HepG2 (cell line): Measurements from ENCODE around the gene G6PD. TPM values are rescaled to one million over a fixed set of nuclear protein-coding genes. Genes with fewer than 3 reads are reported as not detected.

ENCODE experiments used
- KDM1A ChIP-seq: IDR thresholded peaks from 2 replicates; pipeline ENCODE4 v1.6.1; 2016; ENCODE audit warnings: missing compliant biosample characterization
- NR2F1 ChIP-seq, 2 experiments: fragments of 450-650 bp in 1 of 2; formaldehyde crosslinking in 1 of 2; IDR thresholded peaks; 2 replicates each; pipeline versions ENCODE4 v1.5.0 to v1.6.1; 2016 to 2020; ENCODE audit warnings: mild to moderate bottlenecking in 1 of 2, missing compliant biosample characterization in 1 of 2, missing genetic modification reagents in 1 of 2, moderate library complexity in 1 of 2
- ZBTB21 ChIP-seq: sonication (generic); formaldehyde crosslinking; IDR thresholded peaks from 2 replicates; pipeline ENCODE4 v1.4.0; 2020; ENCODE audit warnings: missing genetic modification reagents
- ZMYM4 ChIP-seq: sonication (generic); formaldehyde crosslinking; IDR thresholded peaks from 2 replicates; pipeline ENCODE4 v1.8.1; 2023; ENCODE audit warnings: mild to moderate bottlenecking, missing genetic modification reagents
- ZNF292 ChIP-seq: sonication (generic); formaldehyde crosslinking; IDR thresholded peaks from 2 replicates; pipeline ENCODE4 v1.8.1; 2022; ENCODE audit warnings: mild to moderate bottlenecking, low read depth, missing genetic modification reagents, borderline replicate concordance
- polyA plus RNA-seq, 8 experiments: library from polyadenylated mRNA; depleted of rRNA in 3 of 8; stranded (reverse) in 7 of 8; unstranded in 1 of 8; fragments of >200 nt; fragmentation: Illumina TruSeq in 4 of 8; extraction: Trizol in 4 of 8; gene quantifications; 2 replicates each; pipeline versions ENCODE4 v1.2.1 to v1.2.3, GENCODE V29; 2011 to 2016; ENCODE audit warnings: low read depth in 4 of 8, missing spikeins in 1 of 8, mixed read lengths in 1 of 8; ENCODE audit not compliant: insufficient read depth in 1 of 8
- total RNA-seq, 5 experiments: library from RNA; depleted of rRNA; stranded (reverse); fragments of >200 nt; fragmentation: Illumina TruSeq; extraction: Trizol; gene quantifications; 2 replicates each; pipeline ENCODE4 v1.2.3, GENCODE V29; 2016; ENCODE audit warnings: low read depth in 1 of 5
- TF ChIP-seq, protein P1 (sequence below): sonication (generic); formaldehyde crosslinking; IDR thresholded peaks from 2 replicates; pipeline ENCODE4 v1.4.0; 2020; ENCODE audit warnings: missing genetic modification reagents, mild to moderate bottlenecking, borderline replicate concordance
- TF ChIP-seq, protein P2 (sequence below): sonication (generic); formaldehyde crosslinking; IDR thresholded peaks from 2 replicates; pipeline ENCODE4 v1.4.0; 2020; ENCODE audit warnings: missing genetic modification reagents; ENCODE audit errors: not compliant biosample characterization
- TF ChIP-seq, protein P3 (sequence below), 2 experiments: sonication (generic) in 1 of 2; formaldehyde crosslinking in 1 of 2; IDR thresholded peaks; 2 replicates each; pipeline versions ENCODE4 v1.4.0 to v1.6.1; 2016 to 2020; ENCODE audit warnings: borderline replicate concordance in 1 of 2, low read depth in 1 of 2, mild to moderate bottlenecking in 1 of 2, missing genetic modification reagents in 1 of 2
- TF ChIP-seq, protein P4 (sequence below): sonication (generic); formaldehyde crosslinking; IDR thresholded peaks from 2 replicates; pipeline ENCODE4 v1.5.1; 2020; ENCODE audit warnings: mild to moderate bottlenecking, missing genetic modification reagents, moderate library complexity
- TF ChIP-seq, protein P5 (sequence below), 2 experiments: sonication (generic) in 1 of 2; formaldehyde crosslinking in 1 of 2; IDR thresholded peaks; 2 replicates each; pipeline versions ENCODE4 v1.6.1 to v1.9.0; 2014 to 2022; ENCODE audit warnings: antibody characterized with exemption in 1 of 2, borderline replicate concordance in 1 of 2, inconsistent platforms in 1 of 2, low read depth in 1 of 2, missing genetic modification reagents in 1 of 2

The G6PD gene
- total and polyA plus RNA-seq, 2 of the 13 experiments (the other 11 are each of a cell fraction or from before 2014, with no cell fraction given) = 18.8 to 28.8 TPM

DNA sequence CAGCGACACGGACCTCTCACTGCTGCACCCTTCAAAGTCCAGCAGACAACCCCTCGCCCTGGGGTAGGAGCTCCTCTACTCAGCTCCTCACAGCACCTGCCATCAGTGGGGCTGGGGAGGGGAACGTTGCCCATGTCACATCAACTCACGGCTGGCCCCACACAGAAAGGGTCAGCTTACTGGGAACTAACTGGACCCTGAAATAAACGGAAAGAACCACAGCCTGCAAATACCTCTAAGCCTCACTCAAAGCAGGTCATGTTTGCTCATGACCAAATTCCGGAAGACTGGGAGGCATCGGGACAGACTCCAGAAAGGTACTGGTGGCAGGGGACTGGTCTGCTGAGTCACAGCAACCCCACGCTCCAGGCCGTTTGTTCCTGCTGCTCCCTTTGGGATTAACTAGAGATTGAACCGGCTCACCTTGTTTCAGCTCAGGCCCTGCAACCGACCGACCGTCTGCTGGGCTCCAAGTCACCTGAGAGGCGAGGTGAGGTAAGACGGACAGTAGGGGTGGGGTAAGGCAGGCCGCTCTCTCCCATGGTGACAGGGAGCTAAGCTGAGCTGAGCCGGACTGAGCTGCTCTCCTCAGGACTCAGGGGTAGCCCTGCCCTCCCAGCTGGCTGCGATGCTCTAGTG is 5.6 kb downstream of the G6PD start (continued):
- TF ChIP-seq, protein P1, sequence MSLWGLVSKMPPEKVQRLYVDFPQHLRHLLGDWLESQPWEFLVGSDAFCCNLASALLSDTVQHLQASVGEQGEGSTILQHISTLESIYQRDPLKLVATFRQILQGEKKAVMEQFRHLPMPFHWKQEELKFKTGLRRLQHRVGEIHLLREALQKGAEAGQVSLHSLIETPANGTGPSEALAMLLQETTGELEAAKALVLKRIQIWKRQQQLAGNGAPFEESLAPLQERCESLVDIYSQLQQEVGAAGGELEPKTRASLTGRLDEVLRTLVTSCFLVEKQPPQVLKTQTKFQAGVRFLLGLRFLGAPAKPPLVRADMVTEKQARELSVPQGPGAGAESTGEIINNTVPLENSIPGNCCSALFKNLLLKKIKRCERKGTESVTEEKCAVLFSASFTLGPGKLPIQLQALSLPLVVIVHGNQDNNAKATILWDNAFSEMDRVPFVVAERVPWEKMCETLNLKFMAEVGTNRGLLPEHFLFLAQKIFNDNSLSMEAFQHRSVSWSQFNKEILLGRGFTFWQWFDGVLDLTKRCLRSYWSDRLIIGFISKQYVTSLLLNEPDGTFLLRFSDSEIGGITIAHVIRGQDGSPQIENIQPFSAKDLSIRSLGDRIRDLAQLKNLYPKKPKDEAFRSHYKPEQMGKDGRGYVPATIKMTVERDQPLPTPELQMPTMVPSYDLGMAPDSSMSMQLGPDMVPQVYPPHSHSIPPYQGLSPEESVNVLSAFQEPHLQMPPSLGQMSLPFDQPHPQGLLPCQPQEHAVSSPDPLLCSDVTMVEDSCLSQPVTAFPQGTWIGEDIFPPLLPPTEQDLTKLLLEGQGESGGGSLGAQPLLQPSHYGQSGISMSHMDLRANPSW (CRISPR knock-in tag) = no peak
- TF ChIP-seq, protein P2, sequence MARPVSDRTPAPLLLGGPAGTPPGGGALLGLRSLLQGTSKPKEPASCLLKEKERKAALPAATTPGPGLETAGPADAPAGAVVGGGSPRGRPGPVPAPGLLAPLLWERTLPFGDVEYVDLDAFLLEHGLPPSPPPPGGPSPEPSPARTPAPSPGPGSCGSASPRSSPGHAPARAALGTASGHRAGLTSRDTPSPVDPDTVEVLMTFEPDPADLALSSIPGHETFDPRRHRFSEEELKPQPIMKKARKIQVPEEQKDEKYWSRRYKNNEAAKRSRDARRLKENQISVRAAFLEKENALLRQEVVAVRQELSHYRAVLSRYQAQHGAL (CRISPR knock-in tag) = no peak
- TF ChIP-seq ZNF292 (CRISPR knock-in tag) (no peak), NR2F1 (CRISPR knock-in tag; IDR thresholded peaks at IDR 0.05) (peak in 1 of 2 experiments; percentile 32; a peak in 1 of 4 replicates), ZBTB21 (CRISPR knock-in tag) (no peak), KDM1A (CRISPR knock-in tag) (no peak), ZMYM4 (no peak)
- TF ChIP-seq, protein P3, sequence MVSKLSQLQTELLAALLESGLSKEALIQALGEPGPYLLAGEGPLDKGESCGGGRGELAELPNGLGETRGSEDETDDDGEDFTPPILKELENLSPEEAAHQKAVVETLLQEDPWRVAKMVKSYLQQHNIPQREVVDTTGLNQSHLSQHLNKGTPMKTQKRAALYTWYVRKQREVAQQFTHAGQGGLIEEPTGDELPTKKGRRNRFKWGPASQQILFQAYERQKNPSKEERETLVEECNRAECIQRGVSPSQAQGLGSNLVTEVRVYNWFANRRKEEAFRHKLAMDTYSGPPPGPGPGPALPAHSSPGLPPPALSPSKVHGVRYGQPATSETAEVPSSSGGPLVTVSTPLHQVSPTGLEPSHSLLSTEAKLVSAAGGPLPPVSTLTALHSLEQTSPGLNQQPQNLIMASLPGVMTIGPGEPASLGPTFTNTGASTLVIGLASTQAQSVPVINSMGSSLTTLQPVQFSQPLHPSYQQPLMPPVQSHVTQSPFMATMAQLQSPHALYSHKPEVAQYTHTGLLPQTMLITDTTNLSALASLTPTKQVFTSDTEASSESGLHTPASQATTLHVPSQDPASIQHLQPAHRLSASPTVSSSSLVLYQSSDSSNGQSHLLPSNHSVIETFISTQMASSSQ (IDR thresholded peaks at IDR 0.05; ENCODE audit: low read depth) = no peak
- TF ChIP-seq, protein P3 (CRISPR knock-in tag; IDR thresholded peaks at IDR 0.05; ENCODE audit: borderline replicate concordance) = peak; percentile 21; the same call in 1 of the 2 replicates
- TF ChIP-seq, protein P4, sequence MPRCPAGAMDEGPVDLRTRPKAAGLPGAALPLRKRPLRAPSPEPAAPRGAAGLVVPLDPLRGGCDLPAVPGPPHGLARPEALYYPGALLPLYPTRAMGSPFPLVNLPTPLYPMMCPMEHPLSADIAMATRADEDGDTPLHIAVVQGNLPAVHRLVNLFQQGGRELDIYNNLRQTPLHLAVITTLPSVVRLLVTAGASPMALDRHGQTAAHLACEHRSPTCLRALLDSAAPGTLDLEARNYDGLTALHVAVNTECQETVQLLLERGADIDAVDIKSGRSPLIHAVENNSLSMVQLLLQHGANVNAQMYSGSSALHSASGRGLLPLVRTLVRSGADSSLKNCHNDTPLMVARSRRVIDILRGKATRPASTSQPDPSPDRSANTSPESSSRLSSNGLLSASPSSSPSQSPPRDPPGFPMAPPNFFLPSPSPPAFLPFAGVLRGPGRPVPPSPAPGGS (CRISPR knock-in tag) = no peak
- TF ChIP-seq, protein P5, sequence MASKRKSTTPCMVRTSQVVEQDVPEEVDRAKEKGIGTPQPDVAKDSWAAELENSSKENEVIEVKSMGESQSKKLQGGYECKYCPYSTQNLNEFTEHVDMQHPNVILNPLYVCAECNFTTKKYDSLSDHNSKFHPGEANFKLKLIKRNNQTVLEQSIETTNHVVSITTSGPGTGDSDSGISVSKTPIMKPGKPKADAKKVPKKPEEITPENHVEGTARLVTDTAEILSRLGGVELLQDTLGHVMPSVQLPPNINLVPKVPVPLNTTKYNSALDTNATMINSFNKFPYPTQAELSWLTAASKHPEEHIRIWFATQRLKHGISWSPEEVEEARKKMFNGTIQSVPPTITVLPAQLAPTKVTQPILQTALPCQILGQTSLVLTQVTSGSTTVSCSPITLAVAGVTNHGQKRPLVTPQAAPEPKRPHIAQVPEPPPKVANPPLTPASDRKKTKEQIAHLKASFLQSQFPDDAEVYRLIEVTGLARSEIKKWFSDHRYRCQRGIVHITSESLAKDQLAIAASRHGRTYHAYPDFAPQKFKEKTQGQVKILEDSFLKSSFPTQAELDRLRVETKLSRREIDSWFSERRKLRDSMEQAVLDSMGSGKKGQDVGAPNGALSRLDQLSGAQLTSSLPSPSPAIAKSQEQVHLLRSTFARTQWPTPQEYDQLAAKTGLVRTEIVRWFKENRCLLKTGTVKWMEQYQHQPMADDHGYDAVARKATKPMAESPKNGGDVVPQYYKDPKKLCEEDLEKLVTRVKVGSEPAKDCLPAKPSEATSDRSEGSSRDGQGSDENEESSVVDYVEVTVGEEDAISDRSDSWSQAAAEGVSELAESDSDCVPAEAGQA (IDR thresholded peaks at IDR 0.05; ENCODE audit: low read depth) = no peak
- TF ChIP-seq, protein P5 (CRISPR knock-in tag; IDR thresholded peaks at IDR 0.05; ENCODE audit: borderline replicate concordance) = no peak
